ENCODE results near the gene MSLN.

GRCh38 chr16:787321-787966, 26.9 kb downstream of the MSLN start:
- TF ChIP-seq, protein P1, sequence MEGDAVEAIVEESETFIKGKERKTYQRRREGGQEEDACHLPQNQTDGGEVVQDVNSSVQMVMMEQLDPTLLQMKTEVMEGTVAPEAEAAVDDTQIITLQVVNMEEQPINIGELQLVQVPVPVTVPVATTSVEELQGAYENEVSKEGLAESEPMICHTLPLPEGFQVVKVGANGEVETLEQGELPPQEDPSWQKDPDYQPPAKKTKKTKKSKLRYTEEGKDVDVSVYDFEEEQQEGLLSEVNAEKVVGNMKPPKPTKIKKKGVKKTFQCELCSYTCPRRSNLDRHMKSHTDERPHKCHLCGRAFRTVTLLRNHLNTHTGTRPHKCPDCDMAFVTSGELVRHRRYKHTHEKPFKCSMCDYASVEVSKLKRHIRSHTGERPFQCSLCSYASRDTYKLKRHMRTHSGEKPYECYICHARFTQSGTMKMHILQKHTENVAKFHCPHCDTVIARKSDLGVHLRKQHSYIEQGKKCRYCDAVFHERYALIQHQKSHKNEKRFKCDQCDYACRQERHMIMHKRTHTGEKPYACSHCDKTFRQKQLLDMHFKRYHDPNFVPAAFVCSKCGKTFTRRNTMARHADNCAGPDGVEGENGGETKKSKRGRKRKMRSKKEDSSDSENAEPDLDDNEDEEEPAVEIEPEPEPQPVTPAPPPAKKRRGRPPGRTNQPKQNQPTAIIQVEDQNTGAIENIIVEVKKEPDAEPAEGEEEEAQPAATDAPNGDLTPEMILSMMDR (conservative IDR thresholded peaks at IDR 0.05; ENCODE audit: low read length): no peak
- no peak for TF ChIP-seq EZH2phosphoT487 (IDR thresholded peaks at IDR 0.05; ENCODE audit: borderline replicate concordance)

Measured in Loucy (cell line).